OCI-M2 (cell line): ENCODE results near the gene KISS1R.

Source experiments
- DNase-seq: peaks from one replicate; lab custom pipeline; 2025; ENCODE audit not compliant: unreplicated experiment; lab: John Stamatoyannopoulos, UW

KISS1R gene

DNA sequence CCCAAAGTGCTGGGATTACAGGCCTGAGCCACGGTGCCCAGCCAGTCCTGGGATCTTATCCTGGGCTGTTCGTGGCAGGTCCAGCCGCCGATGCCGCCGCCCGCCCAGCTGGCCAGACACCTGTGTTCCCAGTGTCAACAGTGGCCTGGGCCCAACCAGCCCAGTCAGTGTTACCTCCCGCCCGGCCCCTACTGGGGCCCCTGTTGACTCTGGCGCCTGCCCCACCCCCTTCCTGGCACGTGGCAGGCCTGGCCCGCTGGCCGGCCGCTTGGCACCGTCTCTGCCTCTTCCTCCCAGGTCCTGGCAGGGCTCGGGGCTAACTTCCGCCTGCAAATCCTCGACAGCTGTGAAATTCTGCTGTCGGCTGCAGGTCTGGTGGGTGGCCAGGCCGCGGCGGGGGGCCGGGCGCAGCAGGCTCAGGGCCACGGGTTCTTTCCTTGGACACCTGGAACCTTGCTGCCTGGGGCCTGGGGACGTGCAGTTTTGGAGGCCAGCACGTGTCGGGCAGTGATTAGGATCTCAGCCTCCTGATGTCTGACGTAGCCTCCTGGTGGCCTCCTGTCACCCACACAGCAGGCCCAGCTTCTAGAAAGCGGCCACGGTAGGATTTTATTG, 17.8 kb downstream of the KISS1R start:
- no peak for DNase-seq

GRCh38 chr19:936175-936546, 19.0 kb downstream of the KISS1R start:
- no peak for DNase-seq

DNA sequence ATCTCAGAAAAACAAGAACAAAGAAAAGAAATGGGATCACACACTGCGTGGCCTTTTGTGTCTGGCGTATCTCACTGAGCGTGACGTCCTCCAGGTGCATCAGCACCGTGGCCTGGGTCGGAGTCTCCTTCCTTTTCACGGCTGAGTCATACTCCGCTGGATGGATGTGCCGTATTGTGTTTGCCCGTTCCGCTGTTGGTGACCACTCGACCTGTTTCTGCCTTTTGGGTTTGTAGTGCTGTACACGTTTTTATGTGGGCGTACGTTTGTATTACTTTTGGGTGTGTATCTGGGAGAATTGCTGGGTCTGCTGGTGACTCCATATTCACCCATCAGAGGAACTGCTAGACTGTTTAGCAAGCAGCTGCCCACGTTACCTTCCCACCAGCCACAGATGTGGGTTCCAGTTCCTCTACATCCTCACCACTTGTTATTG, 20.1 kb downstream of the KISS1R start:
- no peak for DNase-seq

DNA sequence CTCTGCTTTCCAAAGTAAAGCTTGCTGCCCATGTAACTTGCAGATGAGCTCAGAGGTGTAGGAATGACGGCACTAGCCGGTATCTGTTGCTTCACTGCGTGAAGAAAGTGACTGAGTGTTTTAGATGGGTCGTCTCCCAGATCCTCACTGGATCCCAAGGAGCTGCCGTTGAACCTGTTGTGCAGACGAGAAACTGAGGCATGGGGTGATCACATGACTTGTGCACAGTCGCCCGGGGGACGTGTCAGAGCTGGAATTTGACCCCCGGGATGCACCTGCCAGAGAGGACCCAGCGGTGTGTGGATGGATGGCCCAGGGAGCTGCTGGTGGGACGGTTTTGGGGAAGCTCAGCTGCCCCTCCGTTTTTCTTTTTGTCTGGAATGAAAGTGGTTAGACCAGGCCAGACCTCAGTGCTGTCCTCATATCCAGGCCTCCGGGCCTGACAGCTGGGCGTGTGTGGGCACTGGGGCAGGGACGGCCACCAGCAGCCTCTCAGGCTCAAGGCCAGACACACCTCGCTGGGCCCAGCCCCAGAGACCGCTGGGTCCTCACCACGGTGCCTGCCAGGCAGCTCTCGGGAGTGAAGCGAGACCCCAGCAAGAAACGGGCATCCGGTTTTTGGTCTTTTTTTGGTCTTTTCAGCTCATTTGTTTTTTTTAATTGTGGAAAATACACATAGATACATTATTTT, 21.2 kb downstream of the KISS1R start:
- no peak for DNase-seq

- no peak for DNase-seq
These were observed 22.3 kb downstream of the KISS1R start for GRCh38 chr19:939439-939838.

GRCh38 chr19:939922-940321, 22.8 kb downstream of the KISS1R start:
- DNase-seq, result no peak

DNA sequence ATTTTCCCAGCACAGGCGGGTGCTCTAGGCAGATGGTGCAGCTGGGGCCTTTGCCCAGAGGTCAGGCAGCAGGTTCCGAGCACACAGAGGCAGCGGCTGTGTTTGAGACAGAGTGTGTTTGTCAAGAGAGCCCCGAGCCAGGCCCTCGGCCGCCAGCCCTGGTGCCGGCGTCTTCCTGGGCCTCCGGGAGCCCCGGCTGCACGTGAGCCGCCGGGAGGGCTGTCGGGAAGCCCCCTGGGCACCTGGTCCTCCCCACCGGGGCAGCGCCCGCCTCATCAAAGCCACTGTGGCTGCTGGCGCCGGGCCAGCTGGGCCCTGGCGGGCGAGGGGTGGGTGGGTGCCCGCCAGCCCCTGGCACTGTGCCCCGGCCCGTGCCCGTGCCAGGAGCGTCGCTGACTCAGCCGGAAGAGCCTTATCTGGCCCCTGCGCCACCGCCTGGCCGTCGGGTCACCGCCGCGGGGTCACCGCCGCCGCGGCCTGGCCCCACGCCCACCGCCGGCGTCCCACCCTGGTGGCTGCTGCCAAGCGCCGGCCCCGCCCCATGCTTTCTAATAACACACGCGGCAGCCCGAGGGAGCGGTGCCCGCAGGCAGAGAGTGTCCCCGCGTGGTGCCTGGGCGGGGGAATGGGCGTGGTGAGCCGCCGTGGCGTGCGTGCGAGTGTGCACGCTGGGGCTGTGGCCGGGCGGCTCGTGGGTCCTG, 23.6 kb downstream of the KISS1R start:
- DNase-seq, result no peak

GRCh38 chr19:941292-942132, 24.4 kb downstream of the KISS1R start:
- no peak for DNase-seq

GRCh38 chr19:942133-942645, 25.1 kb downstream of the KISS1R start:
- DNase-seq, result no peak

- no peak for DNase-seq
These were observed 26.5 kb downstream of the KISS1R start for GRCh38 chr19:943551-944170.

DNA sequence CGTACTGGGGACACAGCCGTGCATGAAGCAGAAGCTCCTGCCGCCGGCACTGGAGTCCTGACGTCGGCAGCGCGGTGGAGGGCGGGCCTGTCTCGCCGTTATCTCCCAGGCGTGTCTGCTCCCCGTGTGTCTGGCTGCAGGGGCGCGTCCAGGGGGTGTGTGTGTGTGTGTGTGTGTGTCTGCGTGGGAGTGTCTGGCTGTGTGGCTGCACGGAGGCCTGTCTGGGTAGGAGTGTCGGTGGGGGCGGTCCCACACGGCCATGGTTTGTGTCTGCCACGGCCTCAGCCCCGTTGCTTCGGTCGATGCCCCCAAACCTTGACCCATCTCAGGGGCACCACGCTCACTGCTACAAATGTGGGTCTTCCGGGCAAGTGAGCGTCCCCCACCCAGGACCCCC, 27.0 kb downstream of the KISS1R start:
- DNase-seq, result no peak

DNA sequence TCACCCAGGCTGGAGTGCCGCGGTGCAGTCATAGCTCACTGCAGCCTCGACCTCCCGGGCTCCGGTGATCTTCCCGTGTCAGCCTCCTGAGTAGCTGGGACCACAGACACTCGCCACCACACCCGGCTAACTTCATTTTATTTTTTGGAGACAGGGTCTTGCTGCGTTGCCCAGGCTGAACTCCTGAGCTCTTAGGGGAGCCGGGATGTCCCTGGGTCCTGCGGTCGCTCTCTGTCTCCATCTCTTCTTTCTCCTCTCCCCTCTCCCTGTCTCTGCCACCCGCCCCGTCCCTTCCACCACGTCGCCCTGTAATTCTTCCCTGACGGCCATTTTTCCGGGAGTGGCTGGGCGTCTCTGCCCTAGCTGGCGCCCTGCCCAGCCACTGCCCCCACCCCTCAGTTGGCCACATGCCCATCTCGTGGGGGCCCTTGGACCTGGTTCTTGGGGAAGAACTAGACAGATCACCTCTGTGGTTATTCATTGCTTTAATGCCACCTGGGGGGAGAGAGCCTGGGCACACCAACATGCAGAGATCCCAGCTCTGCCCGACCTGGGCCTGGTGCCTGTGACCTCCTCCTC, 27.6 kb downstream of the KISS1R start:
- no peak for DNase-seq

GRCh38 chr19:945401-946252, 28.5 kb downstream of the KISS1R start:
- DNase-seq, result no peak

- no peak for DNase-seq
These were observed 30.1 kb downstream of the KISS1R start for GRCh38 chr19:947090-947706.

- DNase-seq, result no peak
These were observed 30.8 kb downstream of the KISS1R start for GRCh38 chr19:947707-948539.

DNA sequence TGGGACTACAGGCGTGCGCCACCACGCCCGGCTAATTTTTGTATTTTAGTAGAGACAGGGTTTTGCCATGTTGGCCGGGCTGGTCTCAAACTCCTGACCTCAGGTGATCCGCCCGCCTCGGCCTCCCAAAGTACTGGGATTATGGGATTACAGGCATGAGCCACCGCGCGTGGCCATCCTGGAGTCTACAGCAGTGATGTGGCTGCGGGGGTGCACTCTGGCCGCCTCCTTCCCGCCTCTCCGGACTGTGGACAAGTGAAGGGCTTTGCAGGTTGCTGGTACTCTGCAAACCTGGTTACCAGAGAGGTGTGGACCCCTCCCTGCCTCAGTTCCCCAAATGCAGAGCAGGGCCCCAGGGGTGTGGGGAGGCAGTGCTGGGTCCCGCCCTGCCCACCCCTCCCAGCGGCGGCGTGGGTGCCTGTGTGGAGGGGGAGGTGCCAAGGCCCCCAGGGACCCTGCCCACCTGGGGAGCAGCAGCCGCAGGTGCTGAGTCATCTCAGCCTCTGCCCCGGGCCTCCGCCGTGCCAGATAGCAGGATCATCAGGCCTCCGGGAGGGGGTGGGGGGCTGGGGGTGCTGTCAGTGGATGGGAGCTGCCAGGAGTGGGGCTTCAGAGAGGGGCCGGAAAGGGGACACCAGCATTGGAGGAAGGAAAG, 31.8 kb downstream of the KISS1R start:
- no peak for DNase-seq

DNA sequence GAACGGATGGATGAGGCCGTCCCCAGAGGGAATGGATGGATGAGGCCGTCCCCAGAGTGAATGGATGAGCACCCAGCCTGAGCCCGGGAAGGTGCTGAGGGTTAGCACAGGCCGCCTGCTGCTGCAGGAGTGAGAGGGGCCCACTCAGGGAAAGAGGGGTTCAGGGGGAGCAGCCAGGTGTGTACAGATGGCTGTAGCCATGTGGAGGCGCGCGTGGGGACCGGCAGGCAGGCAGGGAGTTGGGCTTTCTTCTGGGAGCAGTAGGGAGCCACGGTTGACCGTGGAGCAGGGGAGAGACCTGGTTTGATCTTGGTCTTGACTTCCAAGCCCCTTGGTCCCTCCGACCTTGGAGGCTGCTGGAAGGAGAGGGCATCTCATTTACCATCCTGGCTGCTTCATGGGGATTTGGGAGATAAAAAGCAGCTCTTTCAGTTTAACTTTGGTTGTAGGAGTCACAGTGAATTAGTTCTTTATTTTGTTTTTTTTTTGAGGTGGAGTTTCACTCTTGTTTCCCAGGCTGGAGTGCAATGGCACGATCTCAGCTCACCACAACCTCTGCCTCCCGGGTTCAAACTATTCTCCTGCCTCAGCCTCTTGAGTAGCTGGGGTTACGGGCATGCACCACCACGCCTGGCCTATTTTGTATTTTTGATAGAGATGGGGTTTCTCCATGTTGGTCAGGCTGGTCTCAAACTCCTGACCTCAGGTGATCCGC, 33.4 kb downstream of the KISS1R start:
- DNase-seq, result no peak
